SK-N-SH treated with all-trans-retinoic acid at 6 μM for 48 hours (cell line): ENCODE measurements around the gene SPNS3.

Experiments used
- ATAC-seq: fragments of 200-7000 bp; cut with Tn5 transposase; 3 replicates; pipeline ENCODE4 v1.9.1; 2020; ENCODE audit warnings: mild to moderate bottlenecking, moderate library complexity
- ARNTL ChIP-seq: fragments of 450-650 bp; formaldehyde crosslinking; IDR thresholded peaks from 2 replicates; pipeline ENCODE4 v1.5.0; 2020; ENCODE audit warnings: low read depth, mild to moderate bottlenecking, moderate library complexity, borderline replicate concordance
- BACH2 ChIP-seq: fragments of 250-450 bp; sonication (Bioruptor Pico); IDR thresholded peaks from 2 replicates; pipeline ENCODE4 v1.9.0; 2021; ENCODE audit warnings: mild to moderate bottlenecking, borderline replicate concordance
- CSDC2 ChIP-seq: fragments of 250-450 bp; sonication (Bioruptor Pico); IDR thresholded peaks from 2 replicates; pipeline ENCODE4 v1.5.0; 2020; ENCODE audit warnings: mild to moderate bottlenecking, moderate library complexity
- ESRRG ChIP-seq: fragments of 250-450 bp; sonication (Bioruptor Pico); IDR thresholded peaks from 2 replicates; pipeline ENCODE4 v1.6.1; 2021; ENCODE audit warnings: mild to moderate bottlenecking
- GLIS3 ChIP-seq: fragments of 250-450 bp; sonication (Bioruptor Pico); IDR thresholded peaks from 2 replicates; pipeline ENCODE4 v1.5.0; 2020; ENCODE audit warnings: mild to moderate bottlenecking, moderate library complexity
- OSR1 ChIP-seq: fragments of 250-450 bp; sonication (Bioruptor Pico); IDR thresholded peaks from 2 replicates; pipeline ENCODE4 v1.8.0; 2022; ENCODE audit warnings: moderate library complexity, mild to moderate bottlenecking, inconsistent platforms
- PPARA ChIP-seq: fragments of 250-450 bp; sonication (Bioruptor Pico); IDR thresholded peaks from 2 replicates; pipeline ENCODE4 v1.5.0; 2020; ENCODE audit warnings: mild to moderate bottlenecking, borderline replicate concordance
- RARB ChIP-seq: fragments of 250-450 bp; sonication (Bioruptor Pico); IDR thresholded peaks from 2 replicates; pipeline ENCODE4 v1.8.0; 2021; ENCODE audit warnings: mild to moderate bottlenecking, moderate library complexity
- SNAI2 ChIP-seq: fragments of 250-450 bp; sonication (Bioruptor Pico); IDR thresholded peaks from 2 replicates; pipeline ENCODE4 v1.5.0; 2020; ENCODE audit warnings: mild to moderate bottlenecking, moderate library complexity
- TCF4 ChIP-seq: fragments of 250-450 bp; sonication (Bioruptor Pico); IDR thresholded peaks from 2 replicates; pipeline ENCODE4 v1.8.0; 2021; ENCODE audit warnings: mild to moderate bottlenecking, moderate library complexity, borderline replicate concordance
- TOX ChIP-seq: fragments of 250-450 bp; sonication (Bioruptor Pico); IDR thresholded peaks from 2 replicates; pipeline ENCODE4 v1.8.0; 2021; ENCODE audit warnings: mild to moderate bottlenecking, moderate library complexity, borderline replicate concordance
- ZC3H10 ChIP-seq: fragments of 250-450 bp; sonication (Bioruptor Pico); IDR thresholded peaks from 2 replicates; pipeline ENCODE4 v1.5.1; 2021; ENCODE audit warnings: mild to moderate bottlenecking, moderate library complexity
- ZFP3 ChIP-seq: fragments of 250-450 bp; sonication (Bioruptor Pico); IDR thresholded peaks from 2 replicates; pipeline ENCODE4 v1.5.0; 2020; ENCODE audit warnings: mild to moderate bottlenecking, moderate library complexity
- ZFP30 ChIP-seq: fragments of 450-650 bp; formaldehyde crosslinking; IDR thresholded peaks from 2 replicates; pipeline ENCODE4 v1.5.0; 2022; ENCODE audit warnings: mild to moderate bottlenecking, moderate library complexity
- ZNF565 ChIP-seq: fragments of 450-650 bp; formaldehyde crosslinking; conservative IDR thresholded peaks from 2 replicates; pipeline ENCODE4 v1.5.0; 2020; ENCODE audit warnings: low read depth, mild to moderate bottlenecking, moderate library complexity
- ZNF70 ChIP-seq: fragments of 450-650 bp; formaldehyde crosslinking; IDR thresholded peaks from 2 replicates; pipeline ENCODE4 v1.5.0; 2020; ENCODE audit warnings: mild to moderate bottlenecking, moderate library complexity
- ZNF8 ChIP-seq: fragments of 450-650 bp; formaldehyde crosslinking; IDR thresholded peaks from 2 replicates; pipeline ENCODE4 v1.5.0; 2020; ENCODE audit warnings: mild to moderate bottlenecking, moderate library complexity
- TF ChIP-seq, protein P1 (sequence below): fragments of 250-450 bp; sonication (Bioruptor Pico); IDR thresholded peaks from 2 replicates; pipeline ENCODE4 v1.5.1; 2020; ENCODE audit warnings: low read depth, mild to moderate bottlenecking, moderate library complexity
- TF ChIP-seq, protein P2 (sequence below): fragments of 250-450 bp; sonication (Bioruptor Pico); IDR thresholded peaks from 2 replicates; pipeline ENCODE4 v1.8.0; 2021; ENCODE audit warnings: low read depth, mild to moderate bottlenecking, moderate library complexity, borderline replicate concordance
- TF ChIP-seq, protein P3 (sequence below): fragments of 250-450 bp; sonication (Bioruptor Pico); IDR thresholded peaks from 2 replicates; pipeline ENCODE4 v1.5.1; 2021; ENCODE audit warnings: mild to moderate bottlenecking, moderate library complexity
- TF ChIP-seq, protein P4 (sequence below): fragments of 250-450 bp; sonication (Bioruptor Pico); IDR thresholded peaks from 2 replicates; pipeline ENCODE4 v1.8.0; 2020; ENCODE audit warnings: mild to moderate bottlenecking, moderate library complexity, borderline replicate concordance
- TF ChIP-seq, protein P5 (sequence below): fragments of 250-450 bp; sonication (Bioruptor Pico); IDR thresholded peaks from 2 replicates; pipeline ENCODE4 v1.5.0; 2020; ENCODE audit warnings: mild to moderate bottlenecking, moderate library complexity

SPNS3 gene

DNA sequence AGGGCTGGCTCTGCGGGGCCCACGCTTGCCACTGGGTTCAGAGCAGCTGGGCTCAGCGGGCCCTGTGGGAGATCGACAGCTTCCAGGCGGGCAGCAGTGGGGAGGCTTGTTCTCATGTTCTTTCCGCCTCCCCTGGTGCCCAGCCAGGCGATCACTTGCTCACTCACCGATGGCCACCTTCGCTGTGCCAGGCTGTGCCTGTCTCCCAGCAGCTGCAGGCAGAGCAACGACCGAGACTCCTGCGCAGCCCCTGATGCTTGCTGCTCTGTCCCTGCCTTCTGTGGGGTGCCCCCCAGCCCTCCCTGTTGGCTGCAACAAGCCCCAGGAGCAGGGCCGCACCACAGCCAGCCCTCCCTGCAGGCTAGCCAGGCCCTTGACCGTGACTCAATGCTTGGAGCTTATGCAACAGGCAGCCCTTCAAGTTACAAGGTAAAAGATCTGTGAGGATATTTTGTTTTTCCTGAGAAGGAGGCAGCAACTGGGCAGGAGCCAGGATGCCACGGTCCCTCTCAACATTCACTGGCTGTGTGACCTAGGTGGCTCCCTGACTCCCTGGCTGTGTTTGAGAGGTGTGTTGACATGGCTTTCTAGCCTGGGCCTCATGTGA lies 55.4 kb downstream of the SPNS3 start:
- TF ChIP-seq, protein P1, sequence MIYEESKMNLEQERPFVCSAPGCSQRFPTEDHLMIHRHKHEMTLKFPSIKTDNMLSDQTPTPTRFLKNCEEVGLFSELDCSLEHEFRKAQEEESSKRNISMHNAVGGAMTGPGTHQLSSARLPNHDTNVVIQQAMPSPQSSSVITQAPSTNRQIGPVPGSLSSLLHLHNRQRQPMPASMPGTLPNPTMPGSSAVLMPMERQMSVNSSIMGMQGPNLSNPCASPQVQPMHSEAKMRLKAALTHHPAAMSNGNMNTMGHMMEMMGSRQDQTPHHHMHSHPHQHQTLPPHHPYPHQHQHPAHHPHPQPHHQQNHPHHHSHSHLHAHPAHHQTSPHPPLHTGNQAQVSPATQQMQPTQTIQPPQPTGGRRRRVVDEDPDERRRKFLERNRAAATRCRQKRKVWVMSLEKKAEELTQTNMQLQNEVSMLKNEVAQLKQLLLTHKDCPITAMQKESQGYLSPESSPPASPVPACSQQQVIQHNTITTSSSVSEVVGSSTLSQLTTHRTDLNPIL (CRISPR knock-in tag): no peak
- TF ChIP-seq SNAI2 (CRISPR knock-in tag): no peak
- TF ChIP-seq ZNF565 (CRISPR knock-in tag): no peak
- no peak for TF ChIP-seq ZFP3
- no peak for TF ChIP-seq ZC3H10 (CRISPR knock-in tag)
- TF ChIP-seq, protein P2, sequence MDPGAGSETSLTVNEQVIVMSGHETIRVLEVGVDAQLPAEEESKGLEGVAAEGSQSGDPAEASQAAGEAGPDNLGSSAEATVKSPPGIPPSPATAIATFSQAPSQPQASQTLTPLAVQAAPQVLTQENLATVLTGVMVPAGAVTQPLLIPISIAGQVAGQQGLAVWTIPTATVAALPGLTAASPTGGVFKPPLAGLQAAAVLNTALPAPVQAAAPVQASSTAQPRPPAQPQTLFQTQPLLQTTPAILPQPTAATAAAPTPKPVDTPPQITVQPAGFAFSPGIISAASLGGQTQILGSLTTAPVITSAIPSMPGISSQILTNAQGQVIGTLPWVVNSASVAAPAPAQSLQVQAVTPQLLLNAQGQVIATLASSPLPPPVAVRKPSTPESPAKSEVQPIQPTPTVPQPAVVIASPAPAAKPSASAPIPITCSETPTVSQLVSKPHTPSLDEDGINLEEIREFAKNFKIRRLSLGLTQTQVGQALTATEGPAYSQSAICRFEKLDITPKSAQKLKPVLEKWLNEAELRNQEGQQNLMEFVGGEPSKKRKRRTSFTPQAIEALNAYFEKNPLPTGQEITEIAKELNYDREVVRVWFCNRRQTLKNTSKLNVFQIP (CRISPR knock-in tag): no peak
- no peak for TF ChIP-seq ZFP30 (CRISPR knock-in tag)
- TF ChIP-seq, protein P3, sequence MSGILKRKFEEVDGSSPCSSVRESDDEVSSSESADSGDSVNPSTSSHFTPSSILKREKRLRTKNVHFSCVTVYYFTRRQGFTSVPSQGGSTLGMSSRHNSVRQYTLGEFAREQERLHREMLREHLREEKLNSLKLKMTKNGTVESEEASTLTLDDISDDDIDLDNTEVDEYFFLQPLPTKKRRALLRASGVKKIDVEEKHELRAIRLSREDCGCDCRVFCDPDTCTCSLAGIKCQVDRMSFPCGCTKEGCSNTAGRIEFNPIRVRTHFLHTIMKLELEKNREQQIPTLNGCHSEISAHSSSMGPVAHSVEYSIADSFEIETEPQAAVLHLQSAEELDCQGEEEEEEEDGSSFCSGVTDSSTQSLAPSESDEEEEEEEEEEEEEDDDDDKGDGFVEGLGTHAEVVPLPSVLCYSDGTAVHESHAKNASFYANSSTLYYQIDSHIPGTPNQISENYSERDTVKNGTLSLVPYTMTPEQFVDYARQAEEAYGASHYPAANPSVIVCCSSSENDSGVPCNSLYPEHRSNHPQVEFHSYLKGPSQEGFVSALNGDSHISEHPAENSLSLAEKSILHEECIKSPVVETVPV (CRISPR knock-in tag): no peak
- TF ChIP-seq, protein P4, sequence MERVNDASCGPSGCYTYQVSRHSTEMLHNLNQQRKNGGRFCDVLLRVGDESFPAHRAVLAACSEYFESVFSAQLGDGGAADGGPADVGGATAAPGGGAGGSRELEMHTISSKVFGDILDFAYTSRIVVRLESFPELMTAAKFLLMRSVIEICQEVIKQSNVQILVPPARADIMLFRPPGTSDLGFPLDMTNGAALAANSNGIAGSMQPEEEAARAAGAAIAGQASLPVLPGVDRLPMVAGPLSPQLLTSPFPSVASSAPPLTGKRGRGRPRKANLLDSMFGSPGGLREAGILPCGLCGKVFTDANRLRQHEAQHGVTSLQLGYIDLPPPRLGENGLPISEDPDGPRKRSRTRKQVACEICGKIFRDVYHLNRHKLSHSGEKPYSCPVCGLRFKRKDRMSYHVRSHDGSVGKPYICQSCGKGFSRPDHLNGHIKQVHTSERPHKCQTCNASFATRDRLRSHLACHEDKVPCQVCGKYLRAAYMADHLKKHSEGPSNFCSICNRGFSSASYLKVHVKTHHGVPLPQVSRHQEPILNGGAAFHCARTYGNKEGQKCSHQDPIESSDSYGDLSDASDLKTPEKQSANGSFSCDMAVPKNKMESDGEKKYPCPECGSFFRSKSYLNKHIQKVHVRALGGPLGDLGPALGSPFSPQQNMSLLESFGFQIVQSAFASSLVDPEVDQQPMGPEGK (CRISPR knock-in tag): no peak
- TF ChIP-seq GLIS3 (CRISPR knock-in tag): no peak
- TF ChIP-seq CSDC2 (CRISPR knock-in tag): no peak
- TF ChIP-seq TCF4: no peak
- no peak for TF ChIP-seq ESRRG (CRISPR knock-in tag)
- no peak for TF ChIP-seq BACH2 (CRISPR knock-in tag)
- no peak for TF ChIP-seq ZNF8 (CRISPR knock-in tag)
- TF ChIP-seq ARNTL: no peak
- TF ChIP-seq ZNF70 (CRISPR knock-in tag): no peak
- no peak for ATAC-seq

DNA sequence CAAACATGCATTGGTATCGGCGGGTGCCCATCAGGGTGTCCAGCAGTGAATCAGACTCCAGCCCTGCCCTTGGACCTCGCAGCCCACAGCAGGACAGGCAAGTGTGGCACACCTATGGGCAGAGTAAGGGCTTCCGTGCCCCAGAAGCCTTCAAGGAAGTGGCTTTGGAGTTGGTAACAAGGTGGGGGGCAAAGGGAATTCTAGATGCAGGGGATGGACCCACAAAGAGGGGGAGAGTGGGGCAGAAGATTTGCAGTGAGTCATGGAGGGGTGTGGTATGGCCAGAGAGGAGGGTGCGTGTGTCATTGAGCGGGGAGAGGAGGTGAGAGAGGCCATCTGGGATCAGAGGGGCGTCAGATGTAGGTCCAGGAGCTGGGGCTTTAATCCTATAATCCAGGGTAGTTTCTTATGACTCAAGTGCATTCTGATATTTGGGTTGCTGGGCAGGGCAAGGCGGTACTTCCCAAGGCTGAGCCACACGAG lies 56.4 kb downstream of the SPNS3 start:
- ATAC-seq: no peak
- TF ChIP-seq ZFP30 (CRISPR knock-in tag): no peak
- TF ChIP-seq BACH2 (CRISPR knock-in tag): no peak
- no peak for TF ChIP-seq GLIS3 (CRISPR knock-in tag)
- TF ChIP-seq ZNF565 (CRISPR knock-in tag): no peak
- TF ChIP-seq TOX (CRISPR knock-in tag): no peak
- no peak for TF ChIP-seq ZFP3
- TF ChIP-seq, protein P4 (CRISPR knock-in tag): no peak
- no peak for TF ChIP-seq PPARA (CRISPR knock-in tag)
- no peak for TF ChIP-seq ESRRG (CRISPR knock-in tag)
- TF ChIP-seq SNAI2 (CRISPR knock-in tag): no peak
- TF ChIP-seq, protein P5, sequence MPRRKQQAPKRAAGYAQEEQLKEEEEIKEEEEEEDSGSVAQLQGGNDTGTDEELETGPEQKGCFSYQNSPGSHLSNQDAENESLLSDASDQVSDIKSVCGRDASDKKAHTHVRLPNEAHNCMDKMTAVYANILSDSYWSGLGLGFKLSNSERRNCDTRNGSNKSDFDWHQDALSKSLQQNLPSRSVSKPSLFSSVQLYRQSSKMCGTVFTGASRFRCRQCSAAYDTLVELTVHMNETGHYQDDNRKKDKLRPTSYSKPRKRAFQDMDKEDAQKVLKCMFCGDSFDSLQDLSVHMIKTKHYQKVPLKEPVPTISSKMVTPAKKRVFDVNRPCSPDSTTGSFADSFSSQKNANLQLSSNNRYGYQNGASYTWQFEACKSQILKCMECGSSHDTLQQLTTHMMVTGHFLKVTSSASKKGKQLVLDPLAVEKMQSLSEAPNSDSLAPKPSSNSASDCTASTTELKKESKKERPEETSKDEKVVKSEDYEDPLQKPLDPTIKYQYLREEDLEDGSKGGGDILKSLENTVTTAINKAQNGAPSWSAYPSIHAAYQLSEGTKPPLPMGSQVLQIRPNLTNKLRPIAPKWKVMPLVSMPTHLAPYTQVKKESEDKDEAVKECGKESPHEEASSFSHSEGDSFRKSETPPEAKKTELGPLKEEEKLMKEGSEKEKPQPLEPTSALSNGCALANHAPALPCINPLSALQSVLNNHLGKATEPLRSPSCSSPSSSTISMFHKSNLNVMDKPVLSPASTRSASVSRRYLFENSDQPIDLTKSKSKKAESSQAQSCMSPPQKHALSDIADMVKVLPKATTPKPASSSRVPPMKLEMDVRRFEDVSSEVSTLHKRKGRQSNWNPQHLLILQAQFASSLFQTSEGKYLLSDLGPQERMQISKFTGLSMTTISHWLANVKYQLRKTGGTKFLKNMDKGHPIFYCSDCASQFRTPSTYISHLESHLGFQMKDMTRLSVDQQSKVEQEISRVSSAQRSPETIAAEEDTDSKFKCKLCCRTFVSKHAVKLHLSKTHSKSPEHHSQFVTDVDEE (CRISPR knock-in tag): no peak
- no peak for TF ChIP-seq ARNTL
- TF ChIP-seq TCF4: no peak
- no peak for TF ChIP-seq ZNF70 (CRISPR knock-in tag)
- TF ChIP-seq RARB (CRISPR knock-in tag): no peak
- TF ChIP-seq, protein P2 (CRISPR knock-in tag): no peak
- TF ChIP-seq ZNF8 (CRISPR knock-in tag): no peak
- TF ChIP-seq, protein P3 (CRISPR knock-in tag): no peak
- no peak for TF ChIP-seq OSR1
